Keratinocyte (primary cell): Measurements from ENCODE around the gene CUEDC1. TPM values are rescaled to one million over a fixed set of nuclear protein-coding genes. Genes with fewer than 3 reads are reported as not detected.

Experiments
- DNase-seq: peaks from one replicate; pipeline ENCODE4 v3.0.0-alpha.2; 2011; ENCODE audit warnings: low read depth, missing footprints, low spot score
- FAIRE-seq: peaks from 2 replicates; lab custom pipeline; 2011; peaks lifted over from hg19 to GRCh38; lab: Jason Lieb, UNC
- H2AFZ ChIP-seq: 2 replicates; pipeline ENCODE4 v1.6.0; 2012; ENCODE audit warnings: low read length, control low read depth, inconsistent platforms; ENCODE audit not compliant: control insufficient read depth
- H3K27ac ChIP-seq: 2 replicates; pipeline ENCODE4 v1.5.1; 2011; ENCODE audit warnings: low read length; ENCODE audit not compliant: control insufficient read depth, insufficient read depth
- H3K27me3 ChIP-seq: 3 replicates; pipeline ENCODE4 v1.6.0; 2011; ENCODE audit warnings: low read length; ENCODE audit not compliant: control insufficient read depth, insufficient read depth; ENCODE audit errors: extremely low read depth
- H3K36me3 ChIP-seq, 2 experiments: 2 replicates in 1 of 2; 3 replicates in 1 of 2; pipeline ENCODE4 v1.5.1; 2011; ENCODE audit warnings: low read length in 2 of 2, mild to moderate bottlenecking in 1 of 2; ENCODE audit not compliant: control insufficient read depth in 2 of 2, insufficient read depth in 2 of 2; ENCODE audit errors: extremely low read depth in 1 of 2
- H3K4me1 ChIP-seq: 3 replicates; pipeline ENCODE4 v1.5.1; 2011; ENCODE audit warnings: low read length; ENCODE audit not compliant: control insufficient read depth, insufficient read depth; ENCODE audit errors: extremely low read depth
- H3K4me2 ChIP-seq: 3 replicates; pipeline ENCODE4 v1.6.0; 2011; ENCODE audit warnings: low read depth, low read length; ENCODE audit not compliant: control insufficient read depth, insufficient read depth; ENCODE audit errors: extremely low read depth
- H3K4me3 ChIP-seq, 3 experiments: fragments of 200-600 bp in 1 of 3; sonication (generic) in 1 of 3; 2 replicates in 2 of 3; 3 replicates in 1 of 3; pipeline ENCODE4 v1.5.1; 2011 to 2016; ENCODE audit warnings: low read length in 3 of 3, mild to moderate bottlenecking in 3 of 3, control low read depth in 2 of 3, inconsistent platforms in 1 of 3, low read depth in 1 of 3, mixed read lengths in 1 of 3, mixed run types in 1 of 3, moderate library complexity in 1 of 3; ENCODE audit not compliant: control insufficient read depth in 2 of 3, insufficient read depth in 2 of 3; ENCODE audit errors: extremely low read depth in 1 of 3
- H3K79me2 ChIP-seq: 2 replicates; pipeline ENCODE4 v1.6.0; 2012; ENCODE audit warnings: low read length; ENCODE audit not compliant: control insufficient read depth, insufficient read depth
- H3K9ac ChIP-seq: 3 replicates; pipeline ENCODE4 v1.6.0; 2011; ENCODE audit warnings: low read length; ENCODE audit not compliant: control insufficient read depth, insufficient read depth; ENCODE audit errors: extremely low read depth
- H3K9me1 ChIP-seq: 3 replicates; pipeline ENCODE4 v1.6.0; 2011; ENCODE audit warnings: low read length; ENCODE audit not compliant: control insufficient read depth, insufficient read depth; ENCODE audit errors: extremely low read depth
- H3K9me3 ChIP-seq: 2 replicates; pipeline ENCODE4 v1.5.1; 2012; ENCODE audit warnings: low read depth, low read length; ENCODE audit not compliant: control insufficient read depth
- H4K20me1 ChIP-seq: 3 replicates; pipeline ENCODE4 v1.6.0; 2011; ENCODE audit warnings: low read length; ENCODE audit not compliant: control insufficient read depth, insufficient read depth; ENCODE audit errors: extremely low read depth
- CTCF ChIP-seq, 3 experiments: IDR thresholded peaks in 1 of 3; conservative IDR thresholded peaks in 1 of 3; optimal IDR thresholded peaks in 1 of 3; 2 replicates in 2 of 3; 3 replicates in 1 of 3; pipeline versions ENCODE3 to v1.5.1; 2011; ENCODE audit warnings: low read length in 3 of 3, mild to moderate bottlenecking in 3 of 3, moderate library complexity in 2 of 3, control low read depth in 1 of 3, inconsistent platforms in 1 of 3; ENCODE audit not compliant: insufficient read depth in 2 of 3; ENCODE audit errors: extremely low read depth in 1 of 3
- EZH2 ChIP-seq: IDR thresholded peaks from one replicate; pipeline ENCODE4 v1.6.1; 2012; ENCODE audit warnings: inconsistent platforms, mild to moderate bottlenecking, low read length, moderate library complexity
- dilution Hi-C: fragments of 300-500 bp; cut with MboI; formaldehyde crosslinking; loops from one replicate; pipeline ENCODE4 v1.7.0; 2020; ENCODE audit warnings: low sequenced_read_pairs; ENCODE audit not compliant: extremely low pct_ligation_motif_present
- polyA plus RNA-seq, 5 experiments: library from polyadenylated mRNA; depleted of rRNA in 3 of 5; stranded (reverse) in 3 of 5; stranded (forward) in 1 of 5; unstranded in 1 of 5; fragments of >200 nt; gene quantifications; 1 replicate in 1 of 5; 2 replicates in 3 of 5; 3 replicates in 1 of 5; pipeline versions ENCODE4 v1.2.1 to v1.2.3, GENCODE V29; 2011 to 2012; ENCODE audit warnings: missing spikeins in 2 of 5, low read depth in 1 of 5, low replicate concordance in 1 of 5

Gene CUEDC1
- polyA plus RNA-seq, 1 donor (not counting 4 experiments of a cell fraction or from before 2014, with no cell fraction given), result 12.9 TPM

- Histone ChIP-seq H3K4me1 (no peaks in the 10 kb centered on the region), H3K9me3 (no peaks in the 10 kb centered on the region), H3K9ac (no peak overlapping the region), H3K36me3 (no peaks in the 10 kb centered on the region), H3K79me2 (no peaks in the 10 kb centered on the region), H2AFZ (no peak overlapping the region), H3K27ac (no peak overlapping the region), H3K9me1 (no peaks in the 10 kb centered on the region), H3K4me2 (no peak overlapping the region), H3K4me3 (no peak overlapping the region), H4K20me1 (no peaks in the 10 kb centered on the region), H3K27me3 (peaks cover 4% of the 10 kb centered on the region)
- FAIRE-seq, result no peak
- DNase-seq, result no peak
- TF ChIP-seq CTCF (optimal IDR thresholded peaks at IDR 0.05 in 1 of 3, IDR thresholded peaks at IDR 0.05 in 1 of 3, conservative IDR thresholded peaks at IDR 0.05 in 1 of 3; ENCODE audit: extremely low read depth in 1 of 3, insufficient read depth in 2 of 3, low read length in 3 of 3) (no peak), EZH2 (no peak)
- dilution Hi-C loops, result no loop called here
Observed at GRCh38 chr17:57965521-57966160, 10.4 kb upstream of the CUEDC1 start.

DNA sequence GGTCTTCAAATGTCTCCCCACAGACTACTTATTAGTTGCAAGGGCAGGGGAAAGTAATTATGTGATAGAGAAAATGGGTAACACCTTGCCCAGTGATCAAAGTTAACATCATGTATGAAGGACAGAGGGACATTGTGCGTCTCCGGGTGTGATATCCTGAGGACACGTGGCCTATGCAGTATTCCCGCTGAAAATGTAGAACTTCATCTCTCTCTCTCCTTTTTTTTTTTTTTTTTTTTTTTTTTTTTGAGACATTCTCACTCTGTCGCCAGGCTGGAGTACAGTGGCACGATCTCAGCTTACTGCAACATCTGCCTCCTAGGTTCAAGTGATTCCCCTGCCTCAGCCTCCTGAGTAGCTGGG is 7.9 kb upstream of the CUEDC1 start:
- Histone ChIP-seq H3K79me2 (no peaks in the 10 kb centered on the region), H3K9me3 (no peaks in the 10 kb centered on the region), H4K20me1 (no peaks in the 10 kb centered on the region), H2AFZ (no peak overlapping the region), H3K4me3 (no peak overlapping the region), H3K9me1 (no peaks in the 10 kb centered on the region), H3K4me1 (no peaks in the 10 kb centered on the region), H3K27me3 (peaks cover 4% of the 10 kb centered on the region), H3K36me3 (no peaks in the 10 kb centered on the region), H3K9ac (no peak overlapping the region), H3K27ac (no peak overlapping the region), H3K4me2 (no peak overlapping the region)
- no peak for FAIRE-seq
- dilution Hi-C loops, result no loop called here
- no peak for DNase-seq
- TF ChIP-seq EZH2 (no peak), CTCF (optimal IDR thresholded peaks at IDR 0.05 in 1 of 3, IDR thresholded peaks at IDR 0.05 in 1 of 3, conservative IDR thresholded peaks at IDR 0.05 in 1 of 3; ENCODE audit: extremely low read depth in 1 of 3, insufficient read depth in 2 of 3, low read length in 3 of 3) (no peak)
